GM19099 (cell line): ENCODE data around the gene CD58.
A peak's percentile ranks its signal among the peaks of the same experiment; 100 is the strongest.

ENCODE experiments used
- POLR2A ChIP-seq: IDR thresholded peaks from 3 replicates; pipeline ENCODE4 v1.6.1; 2011; ENCODE audit warnings: low read depth; ENCODE audit not compliant: insufficient read length; ENCODE audit errors: extremely low read depth

The CD58 gene

GRCh38 chr1:116570358-116571214 lies at the start of gene CD58:
Gene CD58, minus strand, starts transcription at chr1:116571026. Its CDS starts 54 bp downstream, at chr1:116570972.
- TF ChIP-seq POLR2A = peak; percentile 93

GRCh38 chr1:116605315-116605714 lies 34.5 kb upstream of the CD58 start:
- TF ChIP-seq POLR2A = no peak

- TF ChIP-seq POLR2A = no peak
These were observed 16.8 kb upstream of the CD58 start for GRCh38 chr1:116587501-116588227.

- no peak for TF ChIP-seq POLR2A
These were observed 15.9 kb upstream of the CD58 start for GRCh38 chr1:116586741-116587143.

GRCh38 chr1:116585886-116586285 lies 15.1 kb upstream of the CD58 start:
- no peak for TF ChIP-seq POLR2A

GRCh38 chr1:116581323-116581885 lies 10.6 kb upstream of the CD58 start:
- no peak for TF ChIP-seq POLR2A

GRCh38 chr1:116580446-116581322 lies 9.9 kb upstream of the CD58 start:
- TF ChIP-seq POLR2A = no peak

- TF ChIP-seq POLR2A = no peak
These were observed 8.5 kb upstream of the CD58 start for GRCh38 chr1:116579259-116579875.

- no peak for TF ChIP-seq POLR2A
These were observed 7.8 kb upstream of the CD58 start for GRCh38 chr1:116578581-116578980.

- TF ChIP-seq POLR2A = no peak
These were observed 7.0 kb upstream of the CD58 start for GRCh38 chr1:116577759-116578314.

GRCh38 chr1:116574581-116575291 lies 3.9 kb upstream of the CD58 start:
- no peak for TF ChIP-seq POLR2A

- TF ChIP-seq POLR2A = no peak
These were observed 2.7 kb upstream of the CD58 start for GRCh38 chr1:116573431-116574095.
